H9 (cell line): ENCODE data around the gene EIF3D. TPM values are rescaled to one million over a fixed set of nuclear protein-coding genes. Genes with fewer than 3 reads are reported as not detected.

ENCODE experiments used
- DNase-seq: peaks from one replicate; pipeline ENCODE4 v3.0.0-alpha.2; 2017
- H2AFZ ChIP-seq: one replicate; pipeline ENCODE4 v1.6.1; 2013; ENCODE audit warnings: mild to moderate bottlenecking, low read length, control low read depth, moderate library complexity
- H2AK5ac ChIP-seq: 2 replicates; pipeline ENCODE4 v1.6.1; 2013; ENCODE audit warnings: low read length, control low read depth, mixed read lengths; ENCODE audit not compliant: insufficient read length
- H2BK120ac ChIP-seq: one replicate; pipeline ENCODE4 v1.6.1; 2013; ENCODE audit warnings: low read depth, mild to moderate bottlenecking, low read length, control low read depth, inconsistent platforms; ENCODE audit not compliant: poor library complexity, severe bottlenecking
- H2BK12ac ChIP-seq: 2 replicates; pipeline ENCODE4 v1.6.1; 2013; ENCODE audit warnings: low read length, control low read depth, mixed read lengths, low read depth; ENCODE audit not compliant: insufficient read length
- H2BK15ac ChIP-seq: 2 replicates; pipeline ENCODE4 v1.6.1; 2013; ENCODE audit warnings: low read depth, low read length, control low read depth
- H2BK20ac ChIP-seq: one replicate; pipeline ENCODE4 v1.6.1; 2013; ENCODE audit warnings: low read depth, mild to moderate bottlenecking, low read length, control low read depth, inconsistent platforms; ENCODE audit not compliant: poor library complexity, severe bottlenecking
- H2BK5ac ChIP-seq: 2 replicates; pipeline ENCODE4 v1.6.1; 2013; ENCODE audit warnings: low read length, control low read depth, mixed read lengths; ENCODE audit not compliant: insufficient read length
- H3K14ac ChIP-seq: 2 replicates; pipeline ENCODE4 v1.6.1; 2013; ENCODE audit warnings: low read length, control low read depth; ENCODE audit not compliant: insufficient read depth
- H3K18ac ChIP-seq: 2 replicates; pipeline ENCODE4 v1.6.1; 2013; ENCODE audit warnings: low read depth, mild to moderate bottlenecking, mixed read lengths, low read length, control low read depth; ENCODE audit not compliant: insufficient read length
- H3K23ac ChIP-seq: 2 replicates; pipeline ENCODE4 v1.6.1; 2013; ENCODE audit warnings: low read length, control low read depth, mixed read lengths, low read depth; ENCODE audit not compliant: insufficient read length
- H3K23me2 ChIP-seq: 2 replicates; pipeline ENCODE4 v1.6.1; 2013; ENCODE audit warnings: low read depth, mild to moderate bottlenecking, mixed read lengths, low read length, control low read depth; ENCODE audit not compliant: insufficient read length, poor library complexity, severe bottlenecking
- H3K27ac ChIP-seq: 2 replicates; pipeline ENCODE4 v1.5.1; 2013; ENCODE audit warnings: low read length, control low read depth, mixed read lengths, low read depth; ENCODE audit not compliant: insufficient read length
- H3K27me3 ChIP-seq: 2 replicates; pipeline ENCODE4 v1.6.1; 2013; ENCODE audit warnings: low read length, control low read depth, inconsistent platforms; ENCODE audit not compliant: insufficient read depth
- H3K4ac ChIP-seq: 2 replicates; pipeline ENCODE4 v1.6.1; 2013; ENCODE audit warnings: low read depth, mild to moderate bottlenecking, control low read depth, inconsistent platforms, low read length, moderate library complexity
- H3K4me1 ChIP-seq: 2 replicates; pipeline ENCODE4 v1.6.1; 2013; ENCODE audit warnings: low read length, control low read depth, inconsistent platforms; ENCODE audit not compliant: insufficient read depth
- H3K4me2 ChIP-seq: 2 replicates; pipeline ENCODE4 v1.6.1; 2013; ENCODE audit warnings: low read length, control low read depth, mixed read lengths; ENCODE audit not compliant: insufficient read length, insufficient read depth
- H3K56ac ChIP-seq: 2 replicates; pipeline ENCODE4 v1.6.1; 2013; ENCODE audit warnings: low read depth, mild to moderate bottlenecking, mixed read lengths, low read length, control low read depth; ENCODE audit not compliant: insufficient read length
- H3K79me1 ChIP-seq: 2 replicates; pipeline ENCODE4 v1.6.1; 2013; ENCODE audit warnings: low read depth, mild to moderate bottlenecking, moderate library complexity, low read length, control low read depth, inconsistent platforms; ENCODE audit not compliant: insufficient read depth, poor library complexity, severe bottlenecking
- H3K79me2 ChIP-seq: 2 replicates; pipeline ENCODE4 v1.6.1; 2013; ENCODE audit warnings: low read length, control low read depth, inconsistent platforms; ENCODE audit not compliant: insufficient read depth
- H3K9ac ChIP-seq: 2 replicates; pipeline ENCODE4 v1.6.1; 2013; ENCODE audit warnings: low read length, control low read depth, mixed read lengths; ENCODE audit not compliant: insufficient read length; ENCODE audit errors: extremely low read depth
- H3K9me3 ChIP-seq: one replicate; pipeline ENCODE4 v1.6.1; 2013; ENCODE audit warnings: low read depth, low read length, inconsistent platforms; ENCODE audit not compliant: control insufficient read depth
- H3T11ph ChIP-seq: one replicate; pipeline ENCODE4 v1.6.1; 2013; ENCODE audit warnings: mild to moderate bottlenecking, low read length, control low read depth, inconsistent platforms
- H4K20me1 ChIP-seq: one replicate; pipeline ENCODE4 v1.6.1; 2013; ENCODE audit not compliant: control insufficient read depth, insufficient read length, insufficient read depth
- H4K5ac ChIP-seq: 2 replicates; pipeline ENCODE4 v1.6.1; 2013; ENCODE audit warnings: low read depth, mild to moderate bottlenecking, mixed read lengths, low read length, control low read depth; ENCODE audit not compliant: insufficient read length
- H4K8ac ChIP-seq: replicated peaks from 2 replicates; pipeline ENCODE4 v1.6.1; 2013; ENCODE audit warnings: low read length, control low read depth, mixed read lengths, low read depth; ENCODE audit not compliant: insufficient read length
- H4K91ac ChIP-seq: 2 replicates; pipeline ENCODE4 v1.6.1; 2013; ENCODE audit warnings: low read depth, mild to moderate bottlenecking, moderate library complexity, mixed read lengths, low read length, control low read depth; ENCODE audit not compliant: insufficient read length
- H3K27ac Mint-ChIP-seq, 3 experiments: 2 replicates in 2 of 3; 3 replicates in 1 of 3; pipeline ENCODE4 v1.8.0; 2020 to 2021; ENCODE audit warnings: mixed read lengths in 3 of 3, mild to moderate bottlenecking in 1 of 3, moderate library complexity in 1 of 3
- H3K27me3 Mint-ChIP-seq: 2 replicates; pipeline ENCODE4 v1.8.0; 2021; ENCODE audit warnings: low read depth, mild to moderate bottlenecking, moderate library complexity, mixed read lengths
- H3K36me3 Mint-ChIP-seq, 3 experiments: 2 replicates in 2 of 3; 3 replicates in 1 of 3; pipeline ENCODE4 v1.8.0; 2020 to 2021; ENCODE audit warnings: low read depth in 3 of 3, mixed read lengths in 3 of 3; ENCODE audit not compliant: insufficient read depth in 1 of 3
- H3K4me1 Mint-ChIP-seq, 2 experiments: 2 replicates each; pipeline ENCODE4 v1.8.0; 2020; ENCODE audit warnings: mixed read lengths in 2 of 2
- H3K4me3 Mint-ChIP-seq, 2 experiments: 2 replicates in 1 of 2; 3 replicates in 1 of 2; pipeline ENCODE4 v1.8.0; 2020 to 2021; ENCODE audit warnings: mild to moderate bottlenecking in 2 of 2, mixed read lengths in 2 of 2, moderate library complexity in 1 of 2
- H3K9me3 Mint-ChIP-seq, 2 experiments: 2 replicates in 1 of 2; 3 replicates in 1 of 2; pipeline ENCODE4 v1.8.0; 2020; ENCODE audit warnings: mild to moderate bottlenecking in 2 of 2, mixed read lengths in 2 of 2, moderate library complexity in 1 of 2
- WGBS: extraction: QIAGEN DNeasy Blood & Tissue Kit; methylation state at CpG from one replicate; pipeline ENCODE4 v1.1.7; 2013; ENCODE audit warnings: missing lambda C conversion rate, low lambda C conversion rate, mixed read lengths; ENCODE audit not compliant: insufficient read length; ENCODE audit errors: extremely low coverage; 5-methylcytosine and 5-hydroxymethylcytosine counted together
- total RNA-seq: library from RNA; stranded (reverse); gene quantifications from 2 replicates; pipeline ENCODE4 v1.2.1, GENCODE V29; 2021
- TF ChIP-seq, protein P1 (sequence below): fragments of 200-600 bp; sonication (generic); conservative IDR thresholded peaks from 3 replicates; pipeline ENCODE4 v1.8.0; 2021; ENCODE audit warnings: antibody characterized with exemption, mild to moderate bottlenecking

The EIF3D gene
- total RNA-seq, 1 experiment from 2014 or later, result 198 TPM

DNA sequence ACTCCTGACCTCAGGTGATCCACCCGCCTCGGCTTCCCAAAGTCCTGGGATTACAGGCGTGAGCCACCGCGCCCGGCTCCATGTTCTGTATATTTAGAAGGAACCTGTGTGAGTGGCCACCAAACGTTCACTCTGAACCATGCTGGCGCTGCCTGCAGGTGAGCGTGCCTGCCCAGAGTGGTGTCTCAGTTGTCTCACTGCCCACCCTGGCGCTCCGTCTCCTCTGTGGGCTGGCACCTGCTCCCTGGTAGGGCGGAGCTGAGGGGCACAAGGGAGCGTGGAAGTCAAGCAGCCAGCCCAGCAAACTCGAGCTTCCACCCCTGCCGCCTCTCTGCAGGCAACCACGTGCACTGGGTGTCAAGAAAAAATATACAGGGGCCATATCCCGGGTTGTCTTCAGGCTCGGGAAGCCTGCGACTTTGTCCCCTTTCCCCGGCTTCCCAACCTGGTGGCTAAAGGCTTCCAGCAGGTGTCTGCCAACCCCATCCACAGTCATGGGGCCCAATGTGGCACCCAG lies 64.2 kb downstream of the EIF3D start:
- DNase-seq, result no peak
- Mint-ChIP-seq H3K4me3 (no peak overlapping the region), H3K27me3 (0 out of 2 replicates have a peak, but pooled peaks cover 3% of the 10 kb centered on the region), H3K27ac (no peak overlapping the region; a peak in 1 of 7 replicates), H3K9me3 (no peaks in the 10 kb centered on the region), H3K4me1 (peaks cover 19 to 22% of the 10 kb centered on the region in 2 experiments), H3K36me3 (peaks cover 0 to 10% (median 7%) of the 10 kb centered on the region in 3 experiments; a peak in 4 of 7 replicates)
- Histone ChIP-seq H3K23ac (no peak overlapping the region), H4K91ac (no peak overlapping the region), H3K23me2 (no peaks in the 10 kb centered on the region), H4K8ac (no peak overlapping the region), H3K27me3 (no peaks in the 10 kb centered on the region), H4K20me1 (no peaks in the 10 kb centered on the region), H3K9ac (no peak overlapping the region), H3K79me1 (no peaks in the 10 kb centered on the region), H2BK20ac (no peak overlapping the region), H3K18ac (no peak overlapping the region), H3K4me2 (no peak overlapping the region), H3T11ph (no peak overlapping the region), H3K79me2 (no peaks in the 10 kb centered on the region), H3K14ac (no peak overlapping the region), H2BK120ac (no peak overlapping the region), H2BK5ac (no peak overlapping the region), H2AK5ac (no peak overlapping the region), H2BK12ac (no peak overlapping the region), H4K5ac (no peak overlapping the region), H3K4ac (no peak overlapping the region), H3K27ac (no peak overlapping the region), H2BK15ac (no peak overlapping the region), H3K9me3 (no peaks in the 10 kb centered on the region), H3K4me1 (peaks cover 2% of the 10 kb centered on the region), H3K56ac (no peak overlapping the region), H2AFZ (no peak overlapping the region)
- TF ChIP-seq, protein P1, sequence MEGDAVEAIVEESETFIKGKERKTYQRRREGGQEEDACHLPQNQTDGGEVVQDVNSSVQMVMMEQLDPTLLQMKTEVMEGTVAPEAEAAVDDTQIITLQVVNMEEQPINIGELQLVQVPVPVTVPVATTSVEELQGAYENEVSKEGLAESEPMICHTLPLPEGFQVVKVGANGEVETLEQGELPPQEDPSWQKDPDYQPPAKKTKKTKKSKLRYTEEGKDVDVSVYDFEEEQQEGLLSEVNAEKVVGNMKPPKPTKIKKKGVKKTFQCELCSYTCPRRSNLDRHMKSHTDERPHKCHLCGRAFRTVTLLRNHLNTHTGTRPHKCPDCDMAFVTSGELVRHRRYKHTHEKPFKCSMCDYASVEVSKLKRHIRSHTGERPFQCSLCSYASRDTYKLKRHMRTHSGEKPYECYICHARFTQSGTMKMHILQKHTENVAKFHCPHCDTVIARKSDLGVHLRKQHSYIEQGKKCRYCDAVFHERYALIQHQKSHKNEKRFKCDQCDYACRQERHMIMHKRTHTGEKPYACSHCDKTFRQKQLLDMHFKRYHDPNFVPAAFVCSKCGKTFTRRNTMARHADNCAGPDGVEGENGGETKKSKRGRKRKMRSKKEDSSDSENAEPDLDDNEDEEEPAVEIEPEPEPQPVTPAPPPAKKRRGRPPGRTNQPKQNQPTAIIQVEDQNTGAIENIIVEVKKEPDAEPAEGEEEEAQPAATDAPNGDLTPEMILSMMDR, result no peak
- no CpG with 5 or more reads among the region's 20 CpGs for WGBS
